Right lobe of liver (tissue), 4 donors: ENCODE measurements around the gene SCYL2.

ENCODE experiments used
- CTCF ChIP-seq, 4 donors: fragments of 200-600 bp in 3 of 4; fragments of 450-650 bp in 1 of 4; IDR thresholded peaks; one replicate each; pipeline versions ENCODE4 v1.5.1 to v1.8.0; 2016 to 2022; ENCODE audit warnings: antibody characterized with exemption in 4 of 4, mild to moderate bottlenecking in 2 of 4
- POLR2A ChIP-seq: fragments of 450-650 bp; IDR thresholded peaks from one replicate; pipeline ENCODE4 v1.6.1; 2017; ENCODE audit warnings: antibody characterized with exemption, mild to moderate bottlenecking
- donor health status: DM: no; HTN: no; CAD: no.
- donor health status: DM: no; HTN: no; CAD: no.
- donor health status: DM: no; HTN: yes; CAD: no.

DNA sequence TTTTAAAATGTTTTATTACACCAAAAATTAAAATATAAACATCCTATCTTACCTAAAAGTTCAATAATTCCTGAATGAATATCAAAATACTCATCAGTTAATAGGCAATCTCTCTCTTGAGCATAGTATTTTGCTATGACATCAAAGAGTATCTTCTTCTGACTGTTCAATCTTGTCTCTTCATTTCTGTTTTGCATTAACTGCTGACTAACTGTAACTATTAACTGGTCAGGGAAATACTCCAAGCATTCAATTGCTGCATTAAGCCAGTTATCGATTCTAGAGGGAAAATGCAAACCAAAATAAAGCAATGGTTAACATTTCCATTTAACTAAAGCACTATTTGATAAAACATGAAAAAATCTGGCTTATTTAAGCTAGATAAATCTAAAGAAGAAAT lies 13.5 kb upstream of the SCYL2 start:
- TF ChIP-seq CTCF (IDR thresholded peaks at IDR 0.05) (no peak), POLR2A (no peak)
